HepG2 (cell line): Measurements from ENCODE around the gene CPXM1. TPM values are rescaled to one million over a fixed set of nuclear protein-coding genes. Genes with fewer than 3 reads are reported as not detected.
A peak's percentile ranks its signal among the peaks of the same experiment; 100 is the strongest.

Source experiments
- EP300 ChIP-seq, 3 experiments: sonication (generic) in 1 of 3; formaldehyde crosslinking in 1 of 3; IDR thresholded peaks; 2 replicates each; pipeline versions ENCODE4 v1.5.1 to v1.6.1; 2011 to 2020; ENCODE audit warnings: low read depth in 2 of 3, low read length in 2 of 3, borderline replicate concordance in 1 of 3, improper control_type of control experiment in 1 of 3, mild to moderate bottlenecking in 1 of 3, missing genetic modification reagents in 1 of 3, moderate library complexity in 1 of 3
- GLI4 ChIP-seq: sonication (generic); formaldehyde crosslinking; IDR thresholded peaks from 2 replicates; pipeline ENCODE4 v1.5.1; 2020; ENCODE audit warnings: missing genetic modification reagents, mild to moderate bottlenecking, moderate library complexity, borderline replicate concordance
- NR1H2 ChIP-seq: sonication (generic); formaldehyde crosslinking; IDR thresholded peaks from 2 replicates; pipeline ENCODE4 v1.8.1; 2022; ENCODE audit warnings: low read depth, missing genetic modification reagents, borderline replicate concordance
- PITX1 ChIP-seq: sonication (generic); formaldehyde crosslinking; IDR thresholded peaks from 2 replicates; pipeline ENCODE4 v1.5.1; 2020; ENCODE audit warnings: mild to moderate bottlenecking, missing genetic modification reagents
- SAFB2 ChIP-seq: sonication (generic); formaldehyde crosslinking; IDR thresholded peaks from 2 replicates; pipeline ENCODE4 v1.5.1; 2020; ENCODE audit warnings: missing genetic modification reagents, low read depth, mild to moderate bottlenecking, borderline replicate concordance
- TAF15 ChIP-seq: fragments of 200-400 bp; formaldehyde crosslinking; IDR thresholded peaks from one replicate; pipeline ENCODE4 v1.6.1; 2018; ENCODE audit warnings: mild to moderate bottlenecking, low read depth, low read length; ENCODE audit not compliant: poor library complexity, severe bottlenecking
- TGIF2 ChIP-seq: IDR thresholded peaks from 2 replicates; pipeline ENCODE4 v1.6.1; 2016; ENCODE audit warnings: control low read depth, missing compliant biosample characterization
- ZNF547 ChIP-seq: sonication (generic); formaldehyde crosslinking; IDR thresholded peaks from 2 replicates; pipeline ENCODE4 v1.5.1; 2020; ENCODE audit warnings: mild to moderate bottlenecking, missing genetic modification reagents
- ZNF558 ChIP-seq: sonication (generic); formaldehyde crosslinking; IDR thresholded peaks from 2 replicates; pipeline ENCODE4 v1.9.0; 2022; ENCODE audit warnings: mild to moderate bottlenecking, missing genetic modification reagents, borderline replicate concordance
- ZNF629 ChIP-seq: sonication (generic); formaldehyde crosslinking; conservative IDR thresholded peaks from 2 replicates; pipeline ENCODE4 v1.5.0; 2020; ENCODE audit warnings: missing genetic modification reagents
- polyA plus RNA-seq, 8 experiments: library from polyadenylated mRNA; depleted of rRNA in 3 of 8; stranded (reverse) in 7 of 8; unstranded in 1 of 8; fragments of >200 nt; fragmentation: Illumina TruSeq in 4 of 8; extraction: Trizol in 4 of 8; gene quantifications; 2 replicates each; pipeline versions ENCODE4 v1.2.1 to v1.2.3, GENCODE V29; 2011 to 2016; ENCODE audit warnings: low read depth in 4 of 8, missing spikeins in 1 of 8, mixed read lengths in 1 of 8; ENCODE audit not compliant: insufficient read depth in 1 of 8
- total RNA-seq, 5 experiments: library from RNA; depleted of rRNA; stranded (reverse); fragments of >200 nt; fragmentation: Illumina TruSeq; extraction: Trizol; gene quantifications; 2 replicates each; pipeline ENCODE4 v1.2.3, GENCODE V29; 2016; ENCODE audit warnings: low read depth in 1 of 5
- TF ChIP-seq, protein P1 (sequence below): sonication (generic); formaldehyde crosslinking; IDR thresholded peaks from 2 replicates; pipeline ENCODE4 v1.4.0; 2020; ENCODE audit warnings: missing genetic modification reagents
- TF ChIP-seq, protein P2 (sequence below): sonication (generic); formaldehyde crosslinking; IDR thresholded peaks from 2 replicates; pipeline ENCODE4 v1.8.0; 2022; ENCODE audit warnings: mild to moderate bottlenecking, missing genetic modification reagents
- TF ChIP-seq, protein P3 (sequence below): sonication (generic); formaldehyde crosslinking; IDR thresholded peaks from 2 replicates; pipeline ENCODE4 v1.4.0; 2020; ENCODE audit warnings: missing genetic modification reagents, borderline replicate concordance
- TF ChIP-seq, protein P4 (sequence below): sonication (generic); formaldehyde crosslinking; IDR thresholded peaks from 2 replicates; pipeline ENCODE4 v1.4.0; 2020; ENCODE audit warnings: missing genetic modification reagents
- TF ChIP-seq, protein P5 (sequence below): sonication (generic); formaldehyde crosslinking; IDR thresholded peaks from 2 replicates; pipeline ENCODE4 v1.4.0; 2020; ENCODE audit warnings: mild to moderate bottlenecking, missing genetic modification reagents

The CPXM1 gene
- total and polyA plus RNA-seq, 2 of the 13 experiments (the other 11 are each of a cell fraction or from before 2014, with no cell fraction given) = 0.07 TPM; not detected in 1

DNA sequence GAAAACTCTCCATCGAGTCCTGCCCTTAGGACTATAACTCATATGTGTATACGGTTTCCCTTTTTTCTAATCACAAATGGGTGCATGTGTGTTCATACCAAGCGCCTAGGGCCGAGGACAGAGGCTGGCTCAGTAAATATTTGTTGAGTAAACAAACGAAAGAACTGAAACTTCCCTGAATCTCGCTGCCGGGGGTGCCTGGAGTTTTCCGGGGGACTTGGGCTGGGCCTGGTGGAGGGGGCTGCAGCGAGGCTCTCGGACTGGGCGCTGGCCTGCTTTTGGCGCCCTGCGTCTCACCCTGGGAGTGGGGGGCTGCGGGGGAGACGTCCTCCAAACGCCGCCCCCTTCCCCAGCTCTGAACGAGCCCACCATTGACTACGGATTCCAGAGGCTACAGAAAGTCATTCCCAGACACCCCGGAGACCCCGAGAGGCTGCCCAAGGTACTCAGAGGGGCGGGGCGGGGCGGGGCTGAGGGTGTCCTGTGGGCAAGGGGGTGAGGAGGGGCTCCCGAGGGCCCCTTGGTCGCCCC, 49.0 kb downstream of the CPXM1 start (continued):
- TF ChIP-seq, protein P1, sequence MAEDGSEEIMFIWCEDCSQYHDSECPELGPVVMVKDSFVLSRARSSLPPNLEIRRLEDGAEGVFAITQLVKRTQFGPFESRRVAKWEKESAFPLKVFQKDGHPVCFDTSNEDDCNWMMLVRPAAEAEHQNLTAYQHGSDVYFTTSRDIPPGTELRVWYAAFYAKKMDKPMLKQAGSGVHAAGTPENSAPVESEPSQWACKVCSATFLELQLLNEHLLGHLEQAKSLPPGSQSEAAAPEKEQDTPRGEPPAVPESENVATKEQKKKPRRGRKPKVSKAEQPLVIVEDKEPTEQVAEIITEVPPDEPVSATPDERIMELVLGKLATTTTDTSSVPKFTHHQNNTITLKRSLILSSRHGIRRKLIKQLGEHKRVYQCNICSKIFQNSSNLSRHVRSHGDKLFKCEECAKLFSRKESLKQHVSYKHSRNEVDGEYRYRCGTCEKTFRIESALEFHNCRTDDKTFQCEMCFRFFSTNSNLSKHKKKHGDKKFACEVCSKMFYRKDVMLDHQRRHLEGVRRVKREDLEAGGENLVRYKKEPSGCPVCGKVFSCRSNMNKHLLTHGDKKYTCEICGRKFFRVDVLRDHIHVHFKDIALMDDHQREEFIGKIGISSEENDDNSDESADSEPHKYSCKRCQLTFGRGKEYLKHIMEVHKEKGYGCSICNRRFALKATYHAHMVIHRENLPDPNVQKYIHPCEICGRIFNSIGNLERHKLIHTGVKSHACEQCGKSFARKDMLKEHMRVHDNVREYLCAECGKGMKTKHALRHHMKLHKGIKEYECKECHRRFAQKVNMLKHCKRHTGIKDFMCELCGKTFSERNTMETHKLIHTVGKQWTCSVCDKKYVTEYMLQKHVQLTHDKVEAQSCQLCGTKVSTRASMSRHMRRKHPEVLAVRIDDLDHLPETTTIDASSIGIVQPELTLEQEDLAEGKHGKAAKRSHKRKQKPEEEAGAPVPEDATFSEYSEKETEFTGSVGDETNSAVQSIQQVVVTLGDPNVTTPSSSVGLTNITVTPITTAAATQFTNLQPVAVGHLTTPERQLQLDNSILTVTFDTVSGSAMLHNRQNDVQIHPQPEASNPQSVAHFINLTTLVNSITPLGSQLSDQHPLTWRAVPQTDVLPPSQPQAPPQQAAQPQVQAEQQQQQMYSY (CRISPR knock-in tag) = no peak
- TF ChIP-seq ZNF629 (CRISPR knock-in tag) = peak; percentile 98
- TF ChIP-seq, protein P2, sequence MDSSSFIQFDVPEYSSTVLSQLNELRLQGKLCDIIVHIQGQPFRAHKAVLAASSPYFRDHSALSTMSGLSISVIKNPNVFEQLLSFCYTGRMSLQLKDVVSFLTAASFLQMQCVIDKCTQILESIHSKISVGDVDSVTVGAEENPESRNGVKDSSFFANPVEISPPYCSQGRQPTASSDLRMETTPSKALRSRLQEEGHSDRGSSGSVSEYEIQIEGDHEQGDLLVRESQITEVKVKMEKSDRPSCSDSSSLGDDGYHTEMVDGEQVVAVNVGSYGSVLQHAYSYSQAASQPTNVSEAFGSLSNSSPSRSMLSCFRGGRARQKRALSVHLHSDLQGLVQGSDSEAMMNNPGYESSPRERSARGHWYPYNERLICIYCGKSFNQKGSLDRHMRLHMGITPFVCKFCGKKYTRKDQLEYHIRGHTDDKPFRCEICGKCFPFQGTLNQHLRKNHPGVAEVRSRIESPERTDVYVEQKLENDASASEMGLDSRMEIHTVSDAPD = no peak
- TF ChIP-seq, protein P3, sequence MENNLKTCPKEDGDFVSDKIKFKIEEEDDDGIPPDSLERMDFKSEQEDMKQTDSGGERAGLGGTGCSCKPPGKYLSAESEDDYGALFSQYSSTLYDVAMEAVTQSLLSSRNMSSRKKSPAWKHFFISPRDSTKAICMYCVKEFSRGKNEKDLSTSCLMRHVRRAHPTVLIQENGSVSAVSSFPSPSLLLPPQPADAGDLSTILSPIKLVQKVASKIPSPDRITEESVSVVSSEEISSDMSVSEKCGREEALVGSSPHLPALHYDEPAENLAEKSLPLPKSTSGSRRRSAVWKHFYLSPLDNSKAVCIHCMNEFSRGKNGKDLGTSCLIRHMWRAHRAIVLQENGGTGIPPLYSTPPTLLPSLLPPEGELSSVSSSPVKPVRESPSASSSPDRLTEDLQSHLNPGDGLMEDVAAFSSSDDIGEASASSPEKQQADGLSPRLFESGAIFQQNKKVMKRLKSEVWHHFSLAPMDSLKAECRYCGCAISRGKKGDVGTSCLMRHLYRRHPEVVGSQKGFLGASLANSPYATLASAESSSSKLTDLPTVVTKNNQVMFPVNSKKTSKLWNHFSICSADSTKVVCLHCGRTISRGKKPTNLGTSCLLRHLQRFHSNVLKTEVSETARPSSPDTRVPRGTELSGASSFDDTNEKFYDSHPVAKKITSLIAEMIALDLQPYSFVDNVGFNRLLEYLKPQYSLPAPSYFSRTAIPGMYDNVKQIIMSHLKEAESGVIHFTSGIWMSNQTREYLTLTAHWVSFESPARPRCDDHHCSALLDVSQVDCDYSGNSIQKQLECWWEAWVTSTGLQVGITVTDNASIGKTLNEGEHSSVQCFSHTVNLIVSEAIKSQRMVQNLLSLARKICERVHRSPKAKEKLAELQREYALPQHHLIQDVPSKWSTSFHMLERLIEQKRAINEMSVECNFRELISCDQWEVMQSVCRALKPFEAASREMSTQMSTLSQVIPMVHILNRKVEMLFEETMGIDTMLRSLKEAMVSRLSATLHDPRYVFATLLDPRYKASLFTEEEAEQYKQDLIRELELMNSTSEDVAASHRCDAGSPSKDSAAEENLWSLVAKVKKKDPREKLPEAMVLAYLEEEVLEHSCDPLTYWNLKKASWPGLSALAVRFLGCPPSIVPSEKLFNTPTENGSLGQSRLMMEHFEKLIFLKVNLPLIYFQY = 0 out of 2 replicates have a peak, but pooled peaks have one; percentile 29
- TF ChIP-seq SAFB2 (CRISPR knock-in tag) = no peak
- TF ChIP-seq PITX1 = 0 out of 2 replicates have a peak, but pooled peaks have one; percentile 18
- no peak for TF ChIP-seq TAF15
- TF ChIP-seq NR1H2 (CRISPR knock-in tag) = no peak
- TF ChIP-seq TGIF2 (CRISPR knock-in tag) = no peak
- TF ChIP-seq ZNF558 (CRISPR knock-in tag) = no peak
- no peak for TF ChIP-seq GLI4 (CRISPR knock-in tag)
- TF ChIP-seq, protein P4, sequence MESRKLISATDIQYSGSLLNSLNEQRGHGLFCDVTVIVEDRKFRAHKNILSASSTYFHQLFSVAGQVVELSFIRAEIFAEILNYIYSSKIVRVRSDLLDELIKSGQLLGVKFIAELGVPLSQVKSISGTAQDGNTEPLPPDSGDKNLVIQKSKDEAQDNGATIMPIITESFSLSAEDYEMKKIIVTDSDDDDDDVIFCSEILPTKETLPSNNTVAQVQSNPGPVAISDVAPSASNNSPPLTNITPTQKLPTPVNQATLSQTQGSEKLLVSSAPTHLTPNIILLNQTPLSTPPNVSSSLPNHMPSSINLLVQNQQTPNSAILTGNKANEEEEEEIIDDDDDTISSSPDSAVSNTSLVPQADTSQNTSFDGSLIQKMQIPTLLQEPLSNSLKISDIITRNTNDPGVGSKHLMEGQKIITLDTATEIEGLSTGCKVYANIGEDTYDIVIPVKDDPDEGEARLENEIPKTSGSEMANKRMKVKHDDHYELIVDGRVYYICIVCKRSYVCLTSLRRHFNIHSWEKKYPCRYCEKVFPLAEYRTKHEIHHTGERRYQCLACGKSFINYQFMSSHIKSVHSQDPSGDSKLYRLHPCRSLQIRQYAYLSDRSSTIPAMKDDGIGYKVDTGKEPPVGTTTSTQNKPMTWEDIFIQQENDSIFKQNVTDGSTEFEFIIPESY = no peak
- TF ChIP-seq EP300 (IDR thresholded peaks at IDR 0.05; ENCODE audit: low read depth in 2 of 2, low read length in 2 of 2) = peak in 1 of 2 experiments; percentile 53; a peak in 2 of 4 replicates
- no peak for TF ChIP-seq EP300 (CRISPR knock-in tag; IDR thresholded peaks at IDR 0.05; ENCODE audit: borderline replicate concordance)
- TF ChIP-seq, protein P5, sequence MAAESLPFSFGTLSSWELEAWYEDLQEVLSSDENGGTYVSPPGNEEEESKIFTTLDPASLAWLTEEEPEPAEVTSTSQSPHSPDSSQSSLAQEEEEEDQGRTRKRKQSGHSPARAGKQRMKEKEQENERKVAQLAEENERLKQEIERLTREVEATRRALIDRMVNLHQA (CRISPR knock-in tag) = no peak
- TF ChIP-seq ZNF547 = no peak
